ENCODE data around the gene NEB. TPM values are rescaled to one million over a fixed set of nuclear protein-coding genes. Genes with fewer than 3 reads are reported as not detected.

NEB gene
- polyA plus RNA-seq, 2 of the 4 experiments (the other 2 are of a cell fraction) = 0.67 to 4.4 TPM

GRCh38 chr2:151637271-151637781, 97.0 kb downstream of the NEB start:
- ChIA-PET POLR2A (no interaction called here), CTCF (interaction anchor here (2.1 kb wide), 1 partner anchor 388 kb away, joined by 6 read pairs; no protein-coding TSS in a partner anchor)
- Histone ChIP-seq H3K4me1 (peaks cover 9% of the 10 kb centered on the region; the same call in 2 of the 3 replicates), H3K9me3 (0 out of 3 replicates have a peak, but pooled peaks cover 3% of the 10 kb centered on the region), H3K27ac (no peak overlapping the region; a peak in 1 of 6 replicates), H3K4me3 (no peak overlapping the region), H3K4me2 (no peak overlapping the region)
- FAIRE-seq (no peak), DNase-seq (ENCODE audit: low read depth in 1 of 2, low spot score in 1 of 2) (no peak), ATAC-seq (0 out of 6 replicates have a peak, but pooled peaks have one; percentile 27 to 39)
- 82% methylated on average over 8 of the region's 8 CpGs for WGBS (ENCODE audit: missing lambda C conversion rate)
- TF ChIP-seq EP300 (IDR thresholded peaks at IDR 0.05) (no peak), RARB (CRISPR knock-in tag; IDR thresholded peaks at IDR 0.05) (no peak), HES2 (IDR thresholded peaks at IDR 0.05) (no peak), ZC3H11A (IDR thresholded peaks at IDR 0.05) (no peak), HDAC2 (IDR thresholded peaks at IDR 0.05) (no peak)

GRCh38 chr2:151634736-151635467, 99.4 kb downstream of the NEB start:
- 74% methylated on average over 4 of the region's 4 CpGs for WGBS (ENCODE audit: missing lambda C conversion rate)
- DNase-seq (ENCODE audit: low read depth in 1 of 2, low spot score in 1 of 2) (no peak), FAIRE-seq (no peak), ATAC-seq (no peak)
- H3K27ac ChIP-seq = no peak overlapping the region
- 0 out of 3 replicates have a peak, but pooled peaks cover 3% of the 10 kb centered on the region for H3K9me3 ChIP-seq
- peaks cover 18% of the 10 kb centered on the region; the same call in 2 of the 3 replicates for H3K4me1 ChIP-seq
- no peak overlapping the region for H3K4me3 ChIP-seq
- POLR2A ChIA-PET = no interaction called here
- TF ChIP-seq ZFP36 (IDR thresholded peaks at IDR 0.05; ENCODE audit: borderline replicate concordance, partially characterized antibody) (no peak), ATOH8 (CRISPR knock-in tag; IDR thresholded peaks at IDR 0.05; ENCODE audit: low read depth) (no peak), PBX3 (IDR thresholded peaks at IDR 0.05) (no peak), POLR2AphosphoS2 (conservative IDR thresholded peaks at IDR 0.05; ENCODE audit: low read length) (no peak), USF2 (IDR thresholded peaks at IDR 0.05) (no peak), RCOR1 (IDR thresholded peaks at IDR 0.05; ENCODE audit: low read depth, low read length) (no peak), NR3C1 (IDR thresholded peaks at IDR 0.05) (no peak), CHD4 (IDR thresholded peaks at IDR 0.05; ENCODE audit: borderline replicate concordance) (no peak), RFX5 (IDR thresholded peaks at IDR 0.05) (no peak), BHLHE40 (IDR thresholded peaks at IDR 0.05; ENCODE audit: low read depth, low read length) (no peak)
- CTCF ChIA-PET = interaction anchor here (0.7 kb wide), 1 partner anchor 10 kb away, joined by 3 read pairs; no protein-coding TSS in a partner anchor
- H3K4me2 ChIP-seq = no peak overlapping the region

- peaks cover 14% of the 10 kb centered on the region; the same call in 2 of the 3 replicates for H3K4me1 ChIP-seq
- no peak overlapping the region for H3K27ac ChIP-seq
- no peak for FAIRE-seq
- DNase-seq (ENCODE audit: low read depth in 1 of 2, low spot score in 1 of 2) = peak in 1 of 2 experiments; percentile 19
- TF ChIP-seq NPAS2 (CRISPR knock-in tag; IDR thresholded peaks at IDR 0.05; ENCODE audit: borderline replicate concordance) (no peak), ZFP36 (IDR thresholded peaks at IDR 0.05; ENCODE audit: borderline replicate concordance, partially characterized antibody) (no peak), MAX (IDR thresholded peaks at IDR 0.05) (no peak), TFCP2L1 (CRISPR knock-in tag; IDR thresholded peaks at IDR 0.05) (no peak), CBX8 (IDR thresholded peaks at IDR 0.05) (no peak), POLR2AphosphoS2 (conservative IDR thresholded peaks at IDR 0.05; ENCODE audit: low read length) (no peak), CTCF (IDR thresholded peaks at IDR 0.05) (peak; percentile 42), RAD21 (conservative IDR thresholded peaks at IDR 0.05 in 1 of 2, IDR thresholded peaks at IDR 0.05 in 1 of 2) (peak; percentile 24 to 39; a peak in 3 of 5 replicates)
- H3K4me3 ChIP-seq = no peak overlapping the region
- ChIA-PET CTCF (no interaction called here), POLR2A (no interaction called here)
- H3K9me3 ChIP-seq = 0 out of 3 replicates have a peak, but pooled peaks cover 3% of the 10 kb centered on the region
- peak in 1 of 2 experiments; percentile 53; a peak in 1 of 6 replicates for ATAC-seq
- no peak overlapping the region for H3K4me2 ChIP-seq
- 5% methylated on average over 1 of the region's 1 CpG for WGBS (ENCODE audit: missing lambda C conversion rate)
Measured at GRCh38 chr2:151632993-151633565, 101.2 kb downstream of the NEB start.
